OCI-M1 (cell line): ENCODE results near the gene EXOC5.

Source experiments
- DNase-seq: peaks from one replicate; lab custom pipeline; 2025; lab: John Stamatoyannopoulos, UW

Gene EXOC5, protein sequence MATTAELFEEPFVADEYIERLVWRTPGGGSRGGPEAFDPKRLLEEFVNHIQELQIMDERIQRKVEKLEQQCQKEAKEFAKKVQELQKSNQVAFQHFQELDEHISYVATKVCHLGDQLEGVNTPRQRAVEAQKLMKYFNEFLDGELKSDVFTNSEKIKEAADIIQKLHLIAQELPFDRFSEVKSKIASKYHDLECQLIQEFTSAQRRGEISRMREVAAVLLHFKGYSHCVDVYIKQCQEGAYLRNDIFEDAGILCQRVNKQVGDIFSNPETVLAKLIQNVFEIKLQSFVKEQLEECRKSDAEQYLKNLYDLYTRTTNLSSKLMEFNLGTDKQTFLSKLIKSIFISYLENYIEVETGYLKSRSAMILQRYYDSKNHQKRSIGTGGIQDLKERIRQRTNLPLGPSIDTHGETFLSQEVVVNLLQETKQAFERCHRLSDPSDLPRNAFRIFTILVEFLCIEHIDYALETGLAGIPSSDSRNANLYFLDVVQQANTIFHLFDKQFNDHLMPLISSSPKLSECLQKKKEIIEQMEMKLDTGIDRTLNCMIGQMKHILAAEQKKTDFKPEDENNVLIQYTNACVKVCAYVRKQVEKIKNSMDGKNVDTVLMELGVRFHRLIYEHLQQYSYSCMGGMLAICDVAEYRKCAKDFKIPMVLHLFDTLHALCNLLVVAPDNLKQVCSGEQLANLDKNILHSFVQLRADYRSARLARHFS

DNA sequence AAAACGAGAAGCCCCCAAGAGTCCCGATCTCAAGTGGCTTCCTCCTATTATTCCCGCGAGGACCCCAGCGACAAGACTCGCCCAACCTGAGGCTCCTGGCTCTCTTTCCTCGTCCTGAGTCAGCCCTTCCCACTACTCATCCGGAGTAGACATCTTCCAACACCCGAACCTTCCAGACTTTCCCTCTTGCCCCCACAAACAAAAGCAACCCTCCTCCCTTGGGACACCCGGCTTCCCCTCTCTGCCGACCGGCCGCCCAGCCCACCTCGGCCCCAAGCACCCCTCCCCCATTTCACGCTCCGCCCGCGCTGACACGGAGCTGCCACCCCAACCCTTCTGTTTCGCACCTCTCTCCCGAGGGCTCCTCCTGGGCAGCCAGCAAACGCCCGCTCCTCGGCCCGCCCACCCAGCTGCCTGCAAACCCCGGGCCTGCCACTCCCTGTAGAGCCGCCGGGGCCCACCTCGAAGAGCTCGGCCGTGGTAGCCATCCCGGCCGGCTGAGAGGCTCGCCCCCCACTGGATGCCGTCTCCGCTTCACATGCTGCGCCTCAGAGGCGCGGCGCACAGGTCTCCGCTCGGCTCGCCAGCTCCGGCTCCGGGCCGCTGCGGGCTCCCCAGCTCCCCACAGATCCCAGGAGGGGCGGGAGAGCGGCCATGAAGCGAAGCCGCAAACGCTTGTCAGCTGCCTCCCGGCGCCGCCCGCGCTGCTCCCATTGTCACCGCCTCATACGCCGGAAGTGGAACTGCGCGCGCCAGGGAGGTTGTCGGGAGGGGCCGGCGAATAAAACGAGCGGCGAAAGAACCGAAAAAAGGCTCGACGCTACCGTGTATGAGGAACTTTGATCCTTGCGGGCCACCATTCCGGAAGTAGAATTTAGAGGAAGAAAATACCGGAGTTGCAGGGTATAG, at the start of gene EXOC5, which contains the start of gene AP5M1:
EXOC5 (minus strand) TSS at position 745 of the 909 bp plus-strand sequence; CDS start at position 488, 257 bp downstream.
AP5M1 (plus strand) TSS at position 811 of the 909 bp plus-strand sequence. CDS start 344 bp downstream, outside the sequence.
- peak; percentile 92 for DNase-seq

DNA sequence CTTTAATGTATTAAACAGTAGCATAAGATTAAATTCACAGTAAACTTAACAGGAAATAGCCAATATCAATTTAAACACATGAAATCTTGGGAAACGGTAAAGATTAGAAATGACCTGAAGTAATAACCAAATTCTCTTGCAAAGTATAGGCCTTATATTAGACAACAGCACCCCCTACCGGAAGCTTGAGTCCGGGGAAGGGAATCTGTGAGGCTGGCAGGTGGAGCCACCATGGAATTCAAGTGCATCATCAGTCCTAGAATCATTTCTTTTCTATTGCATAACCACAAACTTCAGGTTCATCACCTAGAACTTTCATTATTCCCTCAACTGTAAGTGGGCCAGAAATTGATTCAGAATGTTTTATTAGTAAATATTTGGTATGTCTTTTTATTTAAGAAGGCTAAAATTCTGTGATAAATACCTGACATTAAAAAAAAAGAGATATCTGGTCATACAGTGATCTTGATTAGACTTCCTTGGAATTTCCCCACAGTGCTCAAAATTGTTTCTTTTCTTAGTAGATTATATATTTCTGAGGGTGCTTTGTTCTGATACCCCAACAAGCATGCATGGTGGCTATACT, 48.6 kb upstream of the EXOC5 start:
- peak; percentile 72 for DNase-seq

DNA sequence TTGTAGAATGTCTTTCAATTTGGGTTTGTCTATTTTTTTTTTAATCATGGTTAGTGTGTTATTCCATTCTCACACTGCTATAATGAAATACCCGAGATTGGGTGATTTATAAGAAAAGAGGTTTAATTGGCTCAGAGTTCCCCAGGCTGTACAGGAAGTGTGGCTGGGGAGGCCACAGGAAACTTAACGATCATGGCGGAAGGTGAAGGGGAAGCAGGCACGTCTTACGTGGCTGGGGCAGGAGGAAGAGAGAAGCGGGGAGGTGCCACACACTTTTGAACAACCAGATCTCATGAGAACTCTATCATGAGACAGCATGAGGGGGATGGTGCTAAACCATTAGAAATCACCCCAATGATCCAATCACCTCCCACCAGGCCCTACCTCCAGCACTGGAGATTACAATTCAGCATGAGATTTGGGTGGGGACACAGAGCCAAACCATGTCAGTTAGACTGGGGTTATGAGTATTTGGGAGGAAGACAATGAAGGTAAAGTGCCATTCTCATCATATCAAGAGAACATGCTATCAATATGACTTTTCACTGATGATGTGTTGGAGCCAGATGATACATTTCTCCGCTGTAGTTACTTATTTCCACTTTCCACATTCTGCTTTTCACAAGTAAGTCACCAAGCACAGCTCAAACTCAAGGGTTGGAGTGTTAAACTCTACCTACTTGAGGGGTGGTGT, 45.8 kb upstream of the EXOC5 start:
- no peak for DNase-seq

DNA sequence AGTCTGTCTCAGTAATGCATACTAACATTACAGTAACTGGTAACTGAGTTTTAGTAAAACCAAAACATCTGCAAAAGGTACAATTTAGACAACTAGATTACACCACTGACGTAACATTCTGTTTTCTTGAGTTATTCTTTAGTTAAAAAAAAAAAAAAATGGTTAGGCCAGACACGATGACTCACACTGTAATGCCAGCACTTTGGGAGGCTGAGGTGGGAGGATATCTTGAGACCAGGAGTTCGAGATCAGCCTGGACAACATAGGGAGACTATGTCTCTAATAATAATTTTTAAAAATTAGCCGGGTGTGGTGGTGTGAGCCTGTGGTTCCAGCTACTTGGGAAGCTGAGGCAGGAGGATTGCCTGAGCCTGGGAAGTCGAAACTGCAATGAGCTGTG, 34.2 kb upstream of the EXOC5 start:
- DNase-seq, result peak; percentile 5

DNA sequence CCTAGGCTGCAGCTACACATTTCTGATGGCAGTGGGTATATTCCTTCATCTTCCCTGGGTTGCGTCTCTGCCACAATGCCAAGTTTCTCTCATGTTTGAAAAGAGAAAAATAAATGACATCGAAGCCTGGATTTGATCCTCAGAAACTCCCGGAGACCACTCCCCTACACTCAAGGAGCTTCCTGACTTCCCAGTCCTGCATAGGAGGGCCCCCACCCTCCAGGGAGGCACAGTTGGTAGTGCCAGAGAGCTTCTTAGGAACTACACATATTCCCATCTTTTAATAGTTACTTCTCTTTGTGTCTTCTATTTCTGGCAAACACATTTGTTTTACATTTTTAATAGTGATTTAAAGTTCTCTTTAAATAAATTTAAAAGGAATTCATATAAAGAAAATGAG, 30.8 kb upstream of the EXOC5 start:
- DNase-seq, result no peak

GRCh38 chr14:57297852-57298251, 29.1 kb upstream of the EXOC5 start:
- DNase-seq, result no peak

GRCh38 chr14:57295239-57295638, 26.5 kb upstream of the EXOC5 start:
- no peak for DNase-seq

DNA sequence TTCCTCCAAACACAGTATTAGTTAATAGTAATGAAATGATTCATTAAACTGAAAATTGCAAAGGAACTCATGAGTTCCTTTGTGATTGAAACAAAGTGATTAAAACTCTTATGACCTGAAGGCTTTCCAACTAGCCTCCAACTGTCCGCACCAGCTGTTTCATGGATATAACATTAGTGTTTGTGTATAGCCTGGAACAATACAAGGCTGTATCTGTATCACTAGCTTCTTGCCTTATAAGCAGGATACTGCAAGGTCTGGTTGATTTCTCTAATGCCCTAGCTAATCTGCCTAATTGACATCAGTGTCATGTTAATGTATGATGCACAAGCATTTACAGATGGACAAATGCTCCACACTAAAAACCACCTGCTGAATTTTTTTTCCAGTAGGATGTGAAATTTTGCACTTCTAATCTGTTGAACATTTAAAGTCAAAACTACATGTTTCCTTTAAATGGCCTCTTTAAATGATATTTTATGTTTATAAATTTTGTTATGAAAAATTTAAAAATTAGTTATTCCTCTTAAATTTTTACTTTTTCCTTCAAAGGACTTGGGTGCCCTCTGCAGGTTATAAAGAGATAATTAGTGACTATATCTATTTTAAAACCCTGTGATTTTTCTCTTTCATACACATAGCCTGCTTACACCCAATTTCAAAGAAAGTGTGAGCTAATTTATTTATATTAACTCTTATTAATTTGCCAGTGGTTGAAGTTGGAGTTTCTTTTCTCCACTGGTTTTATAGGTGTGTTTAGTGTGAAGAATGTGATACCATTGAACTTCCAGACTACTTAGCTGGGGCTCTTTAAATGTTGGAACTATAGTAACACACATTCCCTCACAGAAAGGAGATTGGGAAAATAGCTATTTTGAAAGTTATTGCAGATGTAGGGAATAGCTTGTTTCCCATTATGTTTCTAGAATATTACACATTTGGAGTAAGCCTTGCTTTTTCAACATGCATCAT, 25.4 kb upstream of the EXOC5 start:
- peak; percentile 15 for DNase-seq

GRCh38 chr14:57291692-57292647, 23.3 kb upstream of the EXOC5 start:
- no peak for DNase-seq

DNA sequence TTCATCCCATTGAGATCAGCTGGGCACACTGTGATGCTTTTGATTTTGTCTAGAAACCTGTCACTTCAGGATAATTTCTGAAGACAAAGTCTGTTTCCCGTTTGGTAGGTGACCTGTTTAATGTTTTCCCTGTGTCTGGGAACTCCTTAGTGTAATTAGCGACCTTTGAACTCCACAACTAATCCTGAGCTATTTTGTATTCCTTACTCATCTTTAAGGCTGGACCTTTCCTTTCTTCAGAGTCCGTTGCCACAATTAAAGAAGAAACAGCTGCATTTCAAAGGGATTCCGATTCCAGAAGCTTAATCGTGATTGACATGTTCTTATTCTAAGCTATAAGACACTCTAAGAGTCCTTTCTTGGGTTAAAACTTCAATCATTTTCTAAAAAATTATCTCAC, 22.0 kb upstream of the EXOC5 start:
- no peak for DNase-seq

DNA sequence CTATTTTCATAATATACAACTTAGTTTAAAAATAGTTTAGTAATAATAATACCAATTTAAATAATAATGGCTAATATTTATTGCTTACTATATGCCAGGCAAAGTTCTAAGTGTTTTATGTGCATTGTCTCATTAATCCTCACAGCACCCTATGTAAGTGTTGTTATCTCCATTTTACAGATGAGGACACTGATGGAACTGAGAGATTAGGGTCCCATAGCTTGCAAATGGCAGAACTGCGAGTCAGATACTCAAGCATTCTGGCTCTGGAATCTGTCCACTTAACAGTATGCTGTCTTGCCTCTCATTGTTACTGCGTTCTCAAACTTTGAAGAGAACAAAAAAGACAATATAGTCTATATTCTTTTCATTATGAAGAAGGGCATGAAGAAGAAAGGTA, 19.0 kb upstream of the EXOC5 start:
- DNase-seq, result peak; percentile 10

GRCh38 chr14:57277062-57277461, 8.4 kb upstream of the EXOC5 start:
- DNase-seq, result no peak

- no peak for DNase-seq
These were observed 6.4 kb upstream of the EXOC5 start for GRCh38 chr14:57275023-57275664.

DNA sequence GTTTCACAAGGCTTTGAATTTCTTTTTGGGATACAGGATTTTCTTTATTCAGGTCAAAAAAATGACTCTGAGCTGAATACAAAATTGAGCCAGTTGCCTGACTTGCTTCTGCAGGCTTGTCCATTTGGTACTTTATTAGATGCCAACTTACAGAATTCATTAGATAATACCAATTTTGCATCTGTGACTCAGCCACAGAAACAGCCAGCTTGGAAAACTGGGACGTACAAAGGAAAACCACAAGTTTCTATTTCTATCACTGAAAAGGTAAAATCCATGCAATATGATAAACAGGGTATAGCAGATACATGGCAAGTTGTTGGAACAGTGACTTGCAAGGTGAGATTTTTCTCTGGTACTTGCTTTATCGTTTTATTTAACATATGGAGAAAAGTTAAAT, 5.8 kb upstream of the EXOC5 start:
- no peak for DNase-seq

DNA sequence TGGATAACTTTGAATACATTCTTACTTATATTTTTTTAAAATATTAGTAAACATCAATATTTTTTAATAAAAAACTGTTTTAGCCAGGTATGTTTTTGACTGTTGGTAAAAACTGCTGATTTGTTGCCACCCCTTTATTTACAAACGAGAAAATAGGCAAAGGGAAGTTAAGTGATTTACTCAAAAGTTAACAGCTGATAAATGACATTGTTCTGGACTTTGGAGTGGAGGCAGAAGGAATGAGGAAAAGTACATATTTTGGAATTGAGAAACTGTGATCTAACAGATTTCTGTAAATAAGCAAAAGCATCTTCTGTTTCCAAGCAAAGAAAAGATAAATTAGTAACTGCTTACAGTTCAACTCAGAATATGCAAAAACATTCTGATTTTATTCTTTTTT, 4.5 kb upstream of the EXOC5 start:
- no peak for DNase-seq

GRCh38 chr14:57266065-57266464, 2.6 kb downstream of the EXOC5 start:
- no peak for DNase-seq

GRCh38 chr14:57262117-57262516, 6.6 kb downstream of the EXOC5 start:
- no peak for DNase-seq

- DNase-seq, result no peak
These were observed 7.1 kb downstream of the EXOC5 start for GRCh38 chr14:57261604-57262003.
